Measurements from ENCODE around the gene HSPA5. TPM values are rescaled to one million over a fixed set of nuclear protein-coding genes. Genes with fewer than 3 reads are reported as not detected.

The HSPA5 gene
- polyA plus RNA-seq, 2 of the 4 experiments (the other 2 are of a cell fraction) = 227 to 557 TPM

GRCh38 chr9:125277411-125277810 is 36.3 kb upstream of the HSPA5 start:
- ChIA-PET POLR2A (interaction anchor here (1.1 kb wide), 1 partner anchor 36 kb away, joined by 3 read pairs; the partner anchor contains the start of gene HSPA5), CTCF (interaction anchor here (0.9 to 1.6 kb wide), 3 partner anchors 16 to 424 kb away, joined by 3 to 5 read pairs (median 3); partner anchors contain the start of genes GAPVD1 and WDR38)
- Histone ChIP-seq H3K4me3 (no peak overlapping the region), H3K27ac (no peak overlapping the region), H3K4me2 (0 out of 3 replicates have a peak overlapping the region, but pooled peaks have one; percentile 1), H3K4me1 (peaks cover 16% of the 10 kb centered on the region), H3K9me3 (no peaks in the 10 kb centered on the region)
- TF ChIP-seq JUN (IDR thresholded peaks at IDR 0.05) = no peak
- TF ChIP-seq, protein P1, sequence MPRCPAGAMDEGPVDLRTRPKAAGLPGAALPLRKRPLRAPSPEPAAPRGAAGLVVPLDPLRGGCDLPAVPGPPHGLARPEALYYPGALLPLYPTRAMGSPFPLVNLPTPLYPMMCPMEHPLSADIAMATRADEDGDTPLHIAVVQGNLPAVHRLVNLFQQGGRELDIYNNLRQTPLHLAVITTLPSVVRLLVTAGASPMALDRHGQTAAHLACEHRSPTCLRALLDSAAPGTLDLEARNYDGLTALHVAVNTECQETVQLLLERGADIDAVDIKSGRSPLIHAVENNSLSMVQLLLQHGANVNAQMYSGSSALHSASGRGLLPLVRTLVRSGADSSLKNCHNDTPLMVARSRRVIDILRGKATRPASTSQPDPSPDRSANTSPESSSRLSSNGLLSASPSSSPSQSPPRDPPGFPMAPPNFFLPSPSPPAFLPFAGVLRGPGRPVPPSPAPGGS (IDR thresholded peaks at IDR 0.05) = no peak
- TF ChIP-seq FOSL2 (IDR thresholded peaks at IDR 0.05) = no peak
- TF ChIP-seq FOSL2 (CRISPR knock-in tag; IDR thresholded peaks at IDR 0.05) = no peak
- TF ChIP-seq, protein P2, sequence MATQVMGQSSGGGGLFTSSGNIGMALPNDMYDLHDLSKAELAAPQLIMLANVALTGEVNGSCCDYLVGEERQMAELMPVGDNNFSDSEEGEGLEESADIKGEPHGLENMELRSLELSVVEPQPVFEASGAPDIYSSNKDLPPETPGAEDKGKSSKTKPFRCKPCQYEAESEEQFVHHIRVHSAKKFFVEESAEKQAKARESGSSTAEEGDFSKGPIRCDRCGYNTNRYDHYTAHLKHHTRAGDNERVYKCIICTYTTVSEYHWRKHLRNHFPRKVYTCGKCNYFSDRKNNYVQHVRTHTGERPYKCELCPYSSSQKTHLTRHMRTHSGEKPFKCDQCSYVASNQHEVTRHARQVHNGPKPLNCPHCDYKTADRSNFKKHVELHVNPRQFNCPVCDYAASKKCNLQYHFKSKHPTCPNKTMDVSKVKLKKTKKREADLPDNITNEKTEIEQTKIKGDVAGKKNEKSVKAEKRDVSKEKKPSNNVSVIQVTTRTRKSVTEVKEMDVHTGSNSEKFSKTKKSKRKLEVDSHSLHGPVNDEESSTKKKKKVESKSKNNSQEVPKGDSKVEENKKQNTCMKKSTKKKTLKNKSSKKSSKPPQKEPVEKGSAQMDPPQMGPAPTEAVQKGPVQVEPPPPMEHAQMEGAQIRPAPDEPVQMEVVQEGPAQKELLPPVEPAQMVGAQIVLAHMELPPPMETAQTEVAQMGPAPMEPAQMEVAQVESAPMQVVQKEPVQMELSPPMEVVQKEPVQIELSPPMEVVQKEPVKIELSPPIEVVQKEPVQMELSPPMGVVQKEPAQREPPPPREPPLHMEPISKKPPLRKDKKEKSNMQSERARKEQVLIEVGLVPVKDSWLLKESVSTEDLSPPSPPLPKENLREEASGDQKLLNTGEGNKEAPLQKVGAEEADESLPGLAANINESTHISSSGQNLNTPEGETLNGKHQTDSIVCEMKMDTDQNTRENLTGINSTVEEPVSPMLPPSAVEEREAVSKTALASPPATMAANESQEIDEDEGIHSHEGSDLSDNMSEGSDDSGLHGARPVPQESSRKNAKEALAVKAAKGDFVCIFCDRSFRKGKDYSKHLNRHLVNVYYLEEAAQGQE (IDR thresholded peaks at IDR 0.05) = no peak
- TF ChIP-seq ZSCAN20 (CRISPR knock-in tag; IDR thresholded peaks at IDR 0.05) = no peak
- TF ChIP-seq, protein P3, sequence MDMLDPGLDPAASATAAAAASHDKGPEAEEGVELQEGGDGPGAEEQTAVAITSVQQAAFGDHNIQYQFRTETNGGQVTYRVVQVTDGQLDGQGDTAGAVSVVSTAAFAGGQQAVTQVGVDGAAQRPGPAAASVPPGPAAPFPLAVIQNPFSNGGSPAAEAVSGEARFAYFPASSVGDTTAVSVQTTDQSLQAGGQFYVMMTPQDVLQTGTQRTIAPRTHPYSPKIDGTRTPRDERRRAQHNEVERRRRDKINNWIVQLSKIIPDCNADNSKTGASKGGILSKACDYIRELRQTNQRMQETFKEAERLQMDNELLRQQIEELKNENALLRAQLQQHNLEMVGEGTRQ (IDR thresholded peaks at IDR 0.05) = no peak
- no peak for TF ChIP-seq PBX3 (IDR thresholded peaks at IDR 0.05)
- TF ChIP-seq CBX8 (IDR thresholded peaks at IDR 0.05) = no peak
- no peak for TF ChIP-seq SREBF2 (IDR thresholded peaks at IDR 0.05)
- FAIRE-seq (no peak), DNase-seq (ENCODE audit: low read depth in 1 of 2, low spot score in 1 of 2) (no peak), ATAC-seq (no peak; a peak in 1 of 6 replicates)

- H3K4me2 ChIP-seq = no peak overlapping the region
- WGBS (ENCODE audit: missing lambda C conversion rate) = 94% methylated on average over 4 of the region's 4 CpGs
- no peak for ATAC-seq
- ChIA-PET CTCF (interaction anchor here (0.9 to 1.6 kb wide), 4 partner anchors 16 to 424 kb away, joined by 3 to 5 read pairs (median 4); partner anchors contain the start of genes GAPVD1 and WDR38), POLR2A (interaction anchor here (1.1 kb wide), 1 partner anchor 35 kb away, joined by 3 read pairs; the partner anchor contains the start of gene HSPA5)
- FAIRE-seq = no peak
- DNase-seq (ENCODE audit: low read depth in 1 of 2, low spot score in 1 of 2) = no peak
- no peak overlapping the region for H3K4me3 ChIP-seq
- peaks cover 22% of the 10 kb centered on the region for H3K4me1 ChIP-seq
- no peaks in the 10 kb centered on the region for H3K9me3 ChIP-seq
- H3K27ac ChIP-seq = no peak overlapping the region
- TF ChIP-seq SMC3 (IDR thresholded peaks at IDR 0.05) (no peak), CBX8 (IDR thresholded peaks at IDR 0.05) (no peak), CHD2 (IDR thresholded peaks at IDR 0.05; ENCODE audit: low read length, partially characterized antibody) (no peak), TFCP2L1 (CRISPR knock-in tag; IDR thresholded peaks at IDR 0.05) (no peak), PHF8 (IDR thresholded peaks at IDR 0.05; ENCODE audit: borderline replicate concordance, low read depth) (no peak), RCOR1 (IDR thresholded peaks at IDR 0.05; ENCODE audit: low read depth, low read length) (no peak), NFE2L2 (conservative IDR thresholded peaks at IDR 0.05; ENCODE audit: low read length) (no peak), CHD4 (IDR thresholded peaks at IDR 0.05; ENCODE audit: borderline replicate concordance) (no peak), KDM5A (IDR thresholded peaks at IDR 0.05) (no peak), E2F6 (IDR thresholded peaks at IDR 0.05; ENCODE audit: borderline replicate concordance, low read depth) (no peak), BHLHE40 (IDR thresholded peaks at IDR 0.05; ENCODE audit: low read depth, low read length) (no peak), NPAS2 (CRISPR knock-in tag; IDR thresholded peaks at IDR 0.05; ENCODE audit: borderline replicate concordance) (no peak), JUNB (IDR thresholded peaks at IDR 0.05) (no peak), CBX2 (IDR thresholded peaks at IDR 0.05; ENCODE audit: borderline replicate concordance, low read depth) (no peak)
- TF ChIP-seq, protein P3 (IDR thresholded peaks at IDR 0.05) = no peak
Measured at GRCh38 chr9:125276771-125277170, 35.6 kb upstream of the HSPA5 start.

Measured in A549 (cell line).